Left hindlimb (tissue), 1 donor: ENCODE measurements around the gene LPXN.
A peak's percentile ranks its signal among the peaks of the same experiment; 100 is the strongest.

Experiments used
- DNase-seq: peaks from one replicate; pipeline ENCODE4 v3.0.0-alpha.2; 2018

Gene LPXN

DNA sequence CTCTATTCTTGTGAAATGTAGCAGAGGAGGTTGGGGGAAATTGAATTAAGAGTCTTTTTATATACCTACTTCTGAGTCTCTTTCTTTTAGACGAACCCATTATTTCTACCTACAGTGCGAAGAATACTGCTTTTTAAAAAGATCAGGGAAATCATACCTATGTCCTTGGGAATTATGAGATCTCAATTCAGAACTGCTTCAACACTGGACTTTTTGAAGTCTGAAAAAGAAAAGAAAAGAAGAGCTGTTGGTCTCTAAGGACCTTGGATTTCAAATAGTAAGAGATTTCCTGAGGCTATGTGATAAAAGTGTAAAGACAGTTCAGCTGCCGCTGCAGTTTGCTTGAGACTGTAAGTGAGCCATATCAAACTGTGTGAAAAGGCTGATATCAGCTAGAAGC lies 64.0 kb downstream of the LPXN start:
- DNase-seq = no peak

DNA sequence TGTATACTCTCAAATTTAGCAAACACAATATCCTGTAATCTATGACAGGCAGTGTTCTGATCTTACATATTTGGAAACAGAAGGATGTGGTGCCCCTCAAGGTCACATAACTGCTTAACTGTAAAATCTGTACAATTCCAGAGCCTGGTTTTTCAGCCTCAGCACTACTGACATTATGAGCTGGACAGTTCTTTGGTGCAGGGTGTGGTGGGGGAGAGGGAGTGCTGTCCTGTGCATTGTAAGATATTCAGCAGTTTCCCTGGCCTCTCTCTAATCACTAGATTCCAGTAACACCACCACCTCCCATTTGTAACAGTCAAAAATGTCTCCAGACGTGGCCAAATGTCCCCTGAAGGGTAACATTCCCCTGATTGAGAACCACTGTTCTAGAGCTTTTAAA lies 65.9 kb downstream of the LPXN start:
- DNase-seq = no peak

DNA sequence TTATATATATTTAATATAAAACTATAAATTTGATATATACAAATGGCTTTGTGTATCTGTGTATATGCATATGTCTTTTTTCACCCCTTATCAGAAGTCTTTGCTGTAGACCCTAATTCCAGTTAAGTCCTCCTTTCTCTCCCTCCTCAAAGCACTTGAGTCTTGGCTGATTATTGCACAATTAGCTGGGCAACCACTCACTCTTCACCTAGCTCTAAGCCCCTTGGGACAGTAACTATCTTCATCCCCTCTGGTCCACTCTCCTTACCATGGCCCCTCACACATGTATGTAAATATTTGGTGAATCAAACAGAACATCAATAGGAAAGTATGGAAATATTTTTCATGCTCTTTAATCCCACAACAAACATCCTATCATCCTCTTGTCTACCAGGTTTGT lies 66.8 kb downstream of the LPXN start:
- no peak for DNase-seq

DNA sequence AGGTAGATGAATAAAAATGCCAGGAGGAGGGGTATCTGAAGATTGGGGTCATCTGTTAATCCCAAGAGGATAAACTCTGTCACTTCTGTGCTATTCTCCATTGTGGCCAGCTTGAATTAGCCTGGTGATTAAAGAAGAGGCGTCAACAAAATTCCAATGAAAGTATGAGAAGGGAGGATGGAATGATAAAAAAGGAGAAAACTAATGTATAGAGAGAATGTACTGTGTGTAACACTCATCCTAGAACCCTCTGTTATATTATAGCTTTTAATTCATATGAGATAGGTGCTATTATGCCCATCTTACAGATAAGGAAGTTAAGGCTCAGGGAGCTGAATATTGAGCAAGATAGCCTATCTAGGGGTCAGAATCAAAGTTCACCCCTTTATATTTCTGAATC lies 67.7 kb downstream of the LPXN start, which contains the start of gene OR5B21:
Gene OR5B21 (minus strand): TSS at position 101 of the 400 bp plus-strand sequence. CDS start 0 bp downstream, at position 101.
- no peak for DNase-seq

DNA sequence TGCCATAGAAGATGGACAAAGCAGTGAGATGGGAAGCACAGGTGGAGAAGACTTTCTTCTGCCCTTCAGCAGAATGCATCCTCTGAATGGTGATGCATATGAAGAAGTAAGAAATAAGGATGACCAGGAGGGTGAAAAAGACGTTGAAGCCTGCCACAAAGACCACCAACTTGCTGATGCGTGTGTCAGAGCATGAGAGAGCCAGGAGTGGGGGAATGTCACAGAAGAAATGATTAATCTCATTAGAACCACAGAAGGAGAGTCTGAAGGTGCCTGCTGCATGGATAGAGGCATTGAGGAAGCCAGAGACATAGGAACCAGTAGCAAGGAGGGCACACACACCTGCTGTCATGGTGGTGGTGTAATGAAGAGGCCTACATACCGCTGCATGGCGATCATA lies 68.3 kb downstream of the LPXN start:
- DNase-seq = no peak

DNA sequence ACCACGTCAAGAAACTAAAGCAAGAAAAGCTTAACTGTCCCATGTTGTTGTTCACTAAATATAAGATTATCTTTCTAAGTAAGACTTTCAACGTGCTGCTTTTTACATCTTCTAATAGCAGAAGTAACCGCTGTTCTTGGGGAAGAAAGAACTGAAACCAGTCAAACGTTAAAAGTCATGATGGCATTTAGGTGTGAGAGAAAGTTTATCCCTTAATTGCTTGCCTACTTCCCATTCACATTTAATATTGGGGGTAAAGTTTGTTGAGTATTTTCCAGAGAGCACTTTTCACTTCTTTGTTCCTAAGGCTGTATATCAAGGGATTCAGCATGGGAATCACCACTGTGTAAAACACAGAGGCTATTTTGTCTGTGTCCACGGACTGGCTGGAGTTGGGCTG lies 68.7 kb downstream of the LPXN start:
- DNase-seq = no peak

DNA sequence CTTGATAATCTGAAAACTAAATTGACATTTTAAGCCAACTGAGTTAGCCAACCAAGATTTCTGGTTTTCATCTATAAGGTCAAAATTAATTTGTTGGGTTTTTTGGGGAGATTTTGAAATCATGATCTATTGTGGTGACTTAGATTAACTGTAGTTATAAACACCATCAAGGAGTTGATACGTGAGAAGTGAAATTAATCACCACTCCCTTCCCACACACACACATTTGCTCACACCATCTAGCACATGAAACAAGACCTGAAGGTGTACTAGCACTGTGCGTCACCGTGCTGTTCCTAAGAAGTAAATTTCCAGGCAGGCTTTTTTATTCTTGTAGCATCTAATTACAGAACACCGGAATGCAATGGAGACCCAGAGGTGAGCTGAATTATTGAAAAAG lies 69.8 kb downstream of the LPXN start:
- DNase-seq = no peak

DNA sequence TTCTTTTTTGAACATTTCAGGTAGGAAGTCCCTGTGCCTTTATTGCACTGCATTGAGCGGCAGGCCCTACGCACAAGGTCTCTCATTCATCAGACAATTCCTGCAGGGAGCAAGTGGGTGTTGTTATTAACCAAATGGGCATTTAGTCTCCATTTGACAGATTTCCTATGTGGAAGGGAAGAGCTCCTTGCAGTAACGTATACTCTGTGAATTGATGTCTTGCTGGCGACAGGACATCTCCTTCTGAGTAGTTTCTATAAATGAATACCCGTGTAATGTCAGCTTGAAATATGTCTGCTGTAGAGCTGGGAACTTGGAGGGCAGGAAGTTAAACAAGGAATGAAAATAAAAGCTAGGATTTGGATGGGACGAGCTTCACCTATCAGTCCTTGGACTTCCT lies 71.4 kb downstream of the LPXN start:
- DNase-seq = no peak

DNA sequence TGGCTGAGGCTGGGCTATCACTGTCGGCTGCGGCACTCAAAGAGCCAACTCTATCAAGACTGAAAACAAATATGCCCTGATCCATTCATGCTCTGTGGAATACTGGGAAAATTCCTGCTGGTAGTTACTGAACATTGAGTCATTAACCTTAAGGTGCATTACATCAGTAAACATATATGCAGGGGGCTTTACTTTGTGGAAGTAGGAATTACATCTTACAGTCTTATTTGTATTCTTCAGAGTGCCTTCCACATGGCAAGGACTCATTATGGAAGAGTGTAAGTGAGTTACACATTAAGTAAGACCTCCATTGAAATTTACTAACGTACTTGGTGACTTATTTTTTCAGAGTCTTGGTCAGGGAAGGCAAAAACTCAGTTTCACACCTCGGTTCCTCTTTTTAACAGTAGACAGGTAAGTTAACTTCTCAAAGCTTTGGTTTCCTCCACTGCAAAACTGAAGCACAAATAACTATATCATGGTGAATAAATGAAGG lies 72.2 kb downstream of the LPXN start:
- DNase-seq = no peak

DNA sequence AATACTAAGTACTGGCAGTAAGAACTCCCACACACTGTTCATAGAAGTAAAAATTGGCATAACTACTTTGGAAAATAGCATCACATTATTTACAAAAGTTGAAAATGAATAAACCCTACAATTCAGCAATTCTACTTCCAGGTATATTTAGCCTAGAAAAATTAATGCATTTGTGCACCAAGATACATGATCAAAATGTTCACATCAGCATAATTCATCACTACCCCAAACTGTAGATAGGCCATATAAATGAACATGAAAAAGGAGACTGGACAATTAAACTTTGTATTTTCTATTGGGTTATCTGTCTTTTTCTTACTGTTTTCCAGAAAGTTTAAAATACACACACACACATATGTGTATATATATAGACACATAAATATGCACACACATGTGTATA lies 73.7 kb downstream of the LPXN start:
- no peak for DNase-seq

DNA sequence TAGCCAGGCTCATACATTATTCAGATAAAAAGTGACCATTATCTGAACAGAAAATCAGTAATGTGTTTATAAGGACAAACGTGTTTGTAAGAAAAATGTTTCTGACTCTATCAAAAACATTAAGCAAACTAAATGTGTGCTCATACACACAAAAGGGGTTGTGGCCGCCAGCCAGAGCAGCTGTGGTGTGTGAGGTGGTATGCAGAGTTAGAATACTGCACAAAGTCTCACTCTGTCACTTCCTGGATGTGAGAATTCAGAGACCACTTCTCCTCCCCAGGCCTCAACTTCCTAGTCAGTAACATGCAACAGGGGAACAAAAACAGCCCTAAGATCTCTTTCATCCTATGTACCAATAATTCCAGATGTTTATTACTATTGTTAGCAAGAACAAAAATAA lies 77.2 kb downstream of the LPXN start:
- DNase-seq = peak; percentile 24

DNA sequence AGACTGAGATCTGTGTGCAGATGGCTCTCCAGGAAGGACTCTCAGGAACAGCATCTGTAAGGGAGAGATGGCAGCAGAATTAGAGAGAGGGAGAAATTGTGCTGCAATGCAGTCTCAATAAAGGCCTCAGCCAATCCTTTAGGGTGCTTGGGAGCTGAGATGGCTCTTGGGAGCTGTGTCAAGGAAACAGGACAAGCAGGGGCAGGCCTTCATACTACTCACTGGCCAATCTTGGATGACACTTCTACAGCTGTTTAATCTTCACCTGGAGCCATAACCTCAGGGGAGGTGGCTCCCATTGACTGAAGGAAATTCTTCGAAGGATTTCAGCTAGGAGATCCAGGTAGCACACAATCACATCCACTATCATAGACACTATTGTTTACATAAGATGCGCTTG lies 77.7 kb downstream of the LPXN start:
- no peak for DNase-seq

DNA sequence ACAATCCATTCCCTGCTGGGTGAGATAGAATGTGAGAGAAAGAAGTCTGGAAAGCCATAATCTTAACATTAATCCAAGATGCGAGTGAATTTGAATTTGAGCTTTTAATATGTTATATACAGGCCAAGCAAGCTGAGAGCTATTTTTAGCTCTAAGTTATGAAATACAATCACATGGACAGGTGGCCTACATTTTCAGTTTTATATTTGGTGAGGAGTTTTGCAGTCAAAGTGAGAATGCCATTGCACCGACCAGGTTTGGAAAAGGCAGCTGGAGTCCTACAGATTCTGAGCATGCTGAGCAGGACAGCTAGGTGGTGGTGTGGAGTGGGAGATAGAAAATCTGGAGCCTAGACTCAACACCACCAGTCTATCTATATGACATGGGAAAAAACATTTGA lies 79.8 kb downstream of the LPXN start:
- DNase-seq = no peak

DNA sequence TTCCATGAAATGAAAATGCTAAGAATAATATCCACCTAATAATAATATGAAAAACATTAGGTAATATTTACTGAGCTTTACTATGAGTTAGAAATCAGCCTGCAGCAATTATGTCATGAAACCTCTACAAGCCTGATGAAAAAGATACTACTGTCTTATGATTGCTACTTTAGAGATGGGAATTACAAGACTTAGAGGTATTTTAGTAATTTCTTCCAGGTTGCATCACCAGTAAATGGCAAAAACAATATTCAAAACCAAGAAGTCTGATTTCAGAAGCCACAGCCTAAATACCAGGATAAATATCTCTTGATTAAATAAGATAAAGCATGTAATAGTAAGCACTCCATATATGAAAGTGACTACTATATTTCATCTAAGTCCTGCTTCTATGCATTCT lies 81.6 kb downstream of the LPXN start:
- DNase-seq = no peak

DNA sequence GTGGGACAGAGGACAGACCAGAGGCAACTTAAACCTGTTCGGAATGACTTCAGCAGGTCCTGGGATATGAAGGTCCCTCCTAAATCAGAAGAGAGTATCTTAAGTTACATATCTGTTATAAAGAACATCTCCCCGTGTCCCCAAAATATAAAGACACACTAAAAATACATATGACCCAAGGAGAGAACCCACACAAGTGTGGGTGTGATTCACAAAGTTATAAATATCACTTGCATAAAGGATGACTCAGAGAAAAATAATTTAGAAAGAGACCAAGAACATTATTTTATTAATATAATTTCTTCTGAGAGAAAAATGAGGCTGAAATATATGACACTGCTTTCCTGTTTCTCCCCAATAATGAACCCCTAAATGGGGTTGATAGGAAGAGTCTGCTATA lies 82.0 kb downstream of the LPXN start:
- no peak for DNase-seq

DNA sequence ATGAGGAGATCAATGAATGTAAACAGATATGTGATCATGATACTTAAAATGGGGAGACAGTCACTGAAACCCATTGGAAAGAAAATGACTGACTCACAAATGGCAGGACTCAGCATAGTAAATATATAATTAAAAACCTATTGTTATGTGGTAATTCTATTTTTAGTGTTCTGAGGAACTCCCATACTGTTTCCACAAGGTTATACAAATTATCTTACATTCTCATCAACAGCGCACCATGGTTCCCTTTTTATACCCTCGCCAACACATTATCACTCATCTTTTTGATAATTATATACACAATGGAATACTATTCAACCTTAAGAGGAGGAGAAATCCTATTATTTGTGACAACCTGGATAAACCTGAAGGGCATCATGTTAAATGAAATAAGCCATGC lies 84.8 kb downstream of the LPXN start:
- DNase-seq = no peak

DNA sequence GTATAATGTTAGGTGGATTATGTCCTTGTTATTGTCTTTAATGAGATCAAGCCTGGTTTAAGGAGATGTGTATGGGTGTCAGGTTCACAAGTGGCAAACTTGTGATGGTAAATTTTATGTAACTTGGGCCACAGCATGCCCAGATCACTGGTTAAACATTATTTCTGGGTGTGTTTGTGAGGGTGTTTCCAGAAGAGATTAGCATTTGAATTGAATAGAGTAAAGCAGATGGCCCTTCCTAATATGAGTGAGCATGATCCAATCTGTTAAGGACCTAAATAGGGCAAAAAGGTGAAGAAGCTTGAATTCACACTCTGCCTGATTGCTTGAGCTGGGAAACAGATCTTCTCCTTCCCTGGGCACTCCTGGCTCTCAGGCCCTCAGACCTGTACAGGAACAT lies 88.5 kb downstream of the LPXN start:
- no peak for DNase-seq

DNA sequence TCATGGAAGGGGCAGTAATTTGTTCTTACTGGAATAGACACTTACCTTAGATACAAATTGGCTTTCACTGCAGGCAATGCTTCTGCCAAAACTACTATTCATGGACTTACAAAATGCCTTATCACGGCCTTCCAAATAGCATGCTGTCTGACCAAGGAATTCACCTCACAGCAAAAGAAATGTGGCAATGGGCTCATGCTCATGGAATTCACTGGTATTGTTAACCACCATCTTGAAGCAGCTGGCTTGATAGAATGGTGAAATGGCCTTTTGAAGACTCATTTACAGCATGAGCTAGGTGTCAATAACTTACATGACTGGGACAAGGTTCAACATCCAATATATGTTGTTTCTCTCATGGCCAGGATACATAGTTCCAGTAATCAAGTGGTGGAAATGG lies 89.7 kb downstream of the LPXN start:
- DNase-seq = no peak
